HG03066 (cell line): ENCODE data around the gene TMEM132E.

ENCODE experiments used
- ATAC-seq: cut with Tn5 transposase; IDR thresholded peaks from one replicate; pipeline ENCODE4 v1.9.1; 2021; ENCODE audit warnings: low read depth; ENCODE audit not compliant: unreplicated experiment

Gene TMEM132E

GRCh38 chr17:34567691-34568465 lies 11.5 kb upstream of the TMEM132E start:
- ATAC-seq, result no peak

GRCh38 chr17:34568953-34569352 lies 10.4 kb upstream of the TMEM132E start:
- no peak for ATAC-seq

GRCh38 chr17:34569591-34569990 lies 9.8 kb upstream of the TMEM132E start:
- ATAC-seq, result no peak

GRCh38 chr17:34570506-34570905 lies 8.9 kb upstream of the TMEM132E start:
- ATAC-seq, result no peak

- no peak for ATAC-seq
Observed at GRCh38 chr17:34571428-34572130, 7.8 kb upstream of the TMEM132E start.

- ATAC-seq, result no peak
Observed at GRCh38 chr17:34572483-34572882, 6.9 kb upstream of the TMEM132E start.

GRCh38 chr17:34575182-34575581 lies 4.2 kb upstream of the TMEM132E start:
- ATAC-seq, result no peak

- no peak for ATAC-seq
Observed at GRCh38 chr17:34578016-34578415, 1.4 kb upstream of the TMEM132E start.

- no peak for ATAC-seq
Observed at GRCh38 chr17:34578656-34579016, 746 bp upstream of the TMEM132E start.

- no peak for ATAC-seq
Observed at GRCh38 chr17:34579979-34580684, 750 bp downstream of the TMEM132E start.

- ATAC-seq, result no peak
Observed at GRCh38 chr17:34580685-34581445, 1.5 kb downstream of the TMEM132E start.

GRCh38 chr17:34581446-34582184 lies 2.2 kb downstream of the TMEM132E start:
- no peak for ATAC-seq

- no peak for ATAC-seq
Observed at GRCh38 chr17:34582185-34582900, 3.0 kb downstream of the TMEM132E start.

- no peak for ATAC-seq
Observed at GRCh38 chr17:34582901-34583245, 3.5 kb downstream of the TMEM132E start.

- ATAC-seq, result no peak
Observed at GRCh38 chr17:34584805-34585416, 5.5 kb downstream of the TMEM132E start.

GRCh38 chr17:34586346-34586846 lies 7.0 kb downstream of the TMEM132E start:
- ATAC-seq, result no peak

- no peak for ATAC-seq
Observed at GRCh38 chr17:34588266-34588665, 8.9 kb downstream of the TMEM132E start.

GRCh38 chr17:34589120-34589965 lies 10.0 kb downstream of the TMEM132E start:
- no peak for ATAC-seq
